Panc1 (cell line): ENCODE results near the gene RASGRF2. TPM values are rescaled to one million over a fixed set of nuclear protein-coding genes. Genes with fewer than 3 reads are reported as not detected.

Experiments used
- ATAC-seq: fragments of 200-7000 bp; cut with Tn5 transposase; 2 replicates; pipeline ENCODE4 v1.9.1; 2020; ENCODE audit warnings: mild to moderate bottlenecking, moderate library complexity
- BruUV-seq: library from RNA; stranded (reverse); fragments of 400-500 nt; replicated peaks from 2 replicates; lab custom pipeline; 2021; lab: Mats Ljungman, UMichigan
- CTCF ChIA-PET: fragments of 300-600 bp; sonication (Branson Sonifier 250); formaldehyde crosslinking; loops from one replicate; lab custom pipeline; 2022; ENCODE audit warnings: antibody characterized with exemption; lab: Charles Lee
- POLR2A ChIA-PET: fragments of 300-600 bp; sonication (Branson Sonifier 250); formaldehyde crosslinking; loops from one replicate; lab custom pipeline; 2022; ENCODE audit warnings: antibody characterized with exemption; lab: Charles Lee
- DNase-seq: peaks from one replicate; pipeline ENCODE4 v3.0.0-alpha.2; 2010; ENCODE audit warnings: low read depth, low spot score
- H3K27ac ChIP-seq: 2 replicates; pipeline ENCODE4 v1.5.1; 2011; ENCODE audit warnings: mild to moderate bottlenecking, low read length, inconsistent platforms
- H3K27me3 ChIP-seq: fragments of 200-500 bp; sonication (Bioruptor generic); 2 replicates; pipeline ENCODE4 v1.6.0; 2014; ENCODE audit warnings: low read length, inconsistent platforms; ENCODE audit not compliant: control insufficient read depth, insufficient read depth
- H3K36me3 ChIP-seq: fragments of 200-500 bp; sonication (Bioruptor generic); 2 replicates; pipeline ENCODE4 v1.5.1; 2014; ENCODE audit warnings: inconsistent platforms, mild to moderate bottlenecking, low read length, moderate library complexity; ENCODE audit not compliant: control insufficient read depth, insufficient read depth
- H3K4me1 ChIP-seq: 2 replicates; pipeline ENCODE4 v1.5.1; 2011; ENCODE audit warnings: inconsistent platforms, mild to moderate bottlenecking, low read length, moderate library complexity; ENCODE audit not compliant: control insufficient read depth, insufficient read depth
- H3K4me3 ChIP-seq, 2 experiments: 2 replicates each; pipeline ENCODE4 v1.5.1; 2011 to 2012; ENCODE audit warnings: low read depth in 2 of 2, low read length in 2 of 2, mild to moderate bottlenecking in 2 of 2, inconsistent platforms in 1 of 2, moderate library complexity in 1 of 2
- H3K9me3 ChIP-seq: fragments of 200-500 bp; sonication (Bioruptor generic); 2 replicates; pipeline ENCODE4 v1.5.1; 2014; ENCODE audit warnings: low read depth, mild to moderate bottlenecking, inconsistent platforms, low read length, moderate library complexity; ENCODE audit not compliant: control insufficient read depth, insufficient read depth
- CTCF ChIP-seq: fragments of 450-650 bp; IDR thresholded peaks from 2 replicates; pipeline ENCODE4 v1.5.1; 2017; ENCODE audit warnings: mild to moderate bottlenecking
- POLR2AphosphoS5 ChIP-seq: IDR thresholded peaks from 2 replicates; pipeline ENCODE4 v1.6.1; 2012; ENCODE audit warnings: mild to moderate bottlenecking, low read depth, low read length, moderate library complexity
- REST ChIP-seq, 2 experiments: IDR thresholded peaks; 2 replicates each; pipeline ENCODE4 v1.6.1; 2011 to 2012; ENCODE audit warnings: low read depth in 2 of 2, control low read depth in 1 of 2, low read length in 1 of 2, mild to moderate bottlenecking in 1 of 2, moderate library complexity in 1 of 2; ENCODE audit not compliant: insufficient read depth in 1 of 2
- SIN3A ChIP-seq: IDR thresholded peaks from 2 replicates; pipeline ENCODE4 v1.6.1; 2012; ENCODE audit warnings: low read depth, mild to moderate bottlenecking, low read length, moderate library complexity, borderline replicate concordance; ENCODE audit not compliant: insufficient read depth
- TCF7L2 ChIP-seq: IDR thresholded peaks from 2 replicates; pipeline ENCODE4 v1.6.1; 2011; ENCODE audit warnings: mild to moderate bottlenecking, low read depth, low read length, inconsistent platforms
- in situ Hi-C: cut with HindIII; loops from 2 replicates; pipeline ENCODE4 v1.10.0; 2016; ENCODE audit warnings: low sequenced_read_pairs, low pct_unique_long_range_greater_than_20kb
- intact Hi-C: fragments of 100-400 bp; cut with micrococcal nuclease; formaldehyde crosslinking; loops from one replicate; pipeline ENCODE4 v1.10.0; 2022; ENCODE audit not compliant: unreplicated experiment
- total RNA-seq: library from RNA; stranded (reverse); gene quantifications from one replicate; pipeline ENCODE4 v1.2.1, GENCODE V29; 2021; ENCODE audit not compliant: unreplicated experiment

The RASGRF2 gene
- total RNA-seq, 1 experiment from 2014 or later: 4.7 TPM

GRCh38 chr5:81238460-81238859 lies 278.3 kb downstream of the RASGRF2 start:
- Histone ChIP-seq H3K4me3 (no peak overlapping the region), H3K4me1 (no peaks in the 10 kb centered on the region), H3K9me3 (no peaks in the 10 kb centered on the region), H3K27ac (no peak overlapping the region), H3K27me3 (no peaks in the 10 kb centered on the region), H3K36me3 (no peaks in the 10 kb centered on the region)
- TF ChIP-seq SIN3A: no peak
- TF ChIP-seq REST (IDR thresholded peaks at IDR 0.05; ENCODE audit: insufficient read depth in 1 of 2, low read depth in 2 of 2, low read length in 1 of 2): no peak
- no peak for TF ChIP-seq POLR2AphosphoS5
- TF ChIP-seq TCF7L2: no peak
- TF ChIP-seq CTCF: no peak
- ATAC-seq (no peak), DNase-seq (no peak)
- intact Hi-C loops (no loop called here), in situ Hi-C loops (no loop called here)
- BruUV-seq: no TSS peak
- ChIA-PET CTCF (no interaction called here), POLR2A (no interaction called here)

GRCh38 chr5:81239613-81240012 lies 279.4 kb downstream of the RASGRF2 start:
- Histone ChIP-seq H3K4me3 (no peak overlapping the region), H3K36me3 (no peaks in the 10 kb centered on the region), H3K27ac (no peak overlapping the region), H3K4me1 (no peaks in the 10 kb centered on the region), H3K9me3 (no peaks in the 10 kb centered on the region), H3K27me3 (no peaks in the 10 kb centered on the region)
- CTCF ChIA-PET: no interaction called here
- ATAC-seq: no peak
- in situ Hi-C loops: no loop called here
- no peak for DNase-seq
- intact Hi-C loops: loop anchor here (10.0 kb wide), 1 partner anchor 55 kb away; no protein-coding TSS in a partner anchor
- TF ChIP-seq REST (IDR thresholded peaks at IDR 0.05; ENCODE audit: insufficient read depth in 1 of 2, low read depth in 2 of 2, low read length in 1 of 2) (no peak), SIN3A (no peak), TCF7L2 (no peak), CTCF (no peak), POLR2AphosphoS5 (no peak)
- POLR2A ChIA-PET: no interaction called here
- no TSS peak for BruUV-seq
